ENCODE measurements around the gene CDKAL1. TPM values are rescaled to one million over a fixed set of nuclear protein-coding genes. Genes with fewer than 3 reads are reported as not detected.
A peak's percentile ranks its signal among the peaks of the same experiment; 100 is the strongest.
"Not testable (repeated sequence)": the region's sequence is repeated elsewhere in the genome, so short reads cannot be mapped to it uniquely, and the experiment has no call there.

CDKAL1 gene
- total RNA-seq, 1 experiment from 2014 or later, result 14.5 TPM

DNA sequence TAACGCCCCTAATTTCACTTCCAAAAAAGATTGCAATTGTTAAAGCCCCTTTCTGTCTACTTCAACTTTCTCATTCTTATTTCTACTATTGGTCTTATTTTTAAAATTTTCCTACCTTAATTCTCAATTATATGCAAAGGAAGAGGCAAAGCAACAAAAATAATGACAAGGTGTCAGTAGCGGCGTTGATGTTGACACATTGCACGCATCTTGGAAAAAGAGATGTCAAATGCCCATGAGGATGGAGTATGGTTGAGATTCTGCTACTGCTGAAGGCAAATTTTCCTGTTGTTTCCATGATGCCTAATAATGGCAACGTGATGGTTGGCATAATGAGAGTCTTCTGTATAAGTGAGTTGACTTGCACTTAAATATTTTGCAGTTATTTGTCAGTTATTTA is 258.9 kb downstream of the CDKAL1 start:
- no peak for DNase-seq (ENCODE audit: low spot score)

GRCh38 chr6:20797597-20797996 is 263.3 kb downstream of the CDKAL1 start:
- no peak for DNase-seq (ENCODE audit: low spot score)

DNA sequence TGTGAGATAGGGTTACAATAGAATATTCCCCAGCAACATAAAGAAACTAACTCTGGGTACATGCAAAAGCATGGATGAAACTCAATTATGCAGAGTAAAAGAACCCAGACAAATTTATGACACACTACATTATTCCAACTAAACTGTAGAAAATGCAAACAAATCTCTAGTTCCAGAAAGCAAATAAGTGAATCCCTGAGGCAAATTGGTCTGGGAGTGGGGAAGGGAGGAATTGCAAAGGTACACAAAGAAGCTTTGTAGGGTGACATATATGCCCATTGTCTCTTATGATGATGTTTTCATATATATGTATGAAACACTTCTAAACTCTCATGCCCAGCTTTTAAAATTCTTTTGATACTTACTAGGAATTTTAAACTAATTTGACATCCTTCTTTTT is 266.0 kb downstream of the CDKAL1 start:
- no peak for DNase-seq (ENCODE audit: low spot score)

DNA sequence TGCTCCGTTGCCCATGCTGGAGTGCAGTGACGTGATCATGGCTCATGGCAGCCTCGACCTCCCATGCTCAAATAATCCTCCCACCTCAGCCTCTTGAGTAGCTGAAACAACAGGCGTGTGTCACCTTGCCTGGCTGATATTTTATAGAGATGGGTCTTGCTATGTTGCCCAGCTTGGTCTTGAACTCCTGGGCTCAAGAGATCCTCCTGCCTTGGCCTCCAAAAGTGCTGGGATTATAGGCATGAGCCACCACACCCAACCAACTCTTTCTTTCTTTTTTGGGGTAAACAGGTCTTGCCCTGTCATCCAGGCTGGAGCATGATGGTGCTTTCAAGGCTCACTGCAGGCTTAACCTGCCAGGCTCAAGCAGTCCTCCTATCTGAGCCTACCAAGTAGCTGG is 266.4 kb downstream of the CDKAL1 start:
- DNase-seq (ENCODE audit: low spot score), result no peak

DNA sequence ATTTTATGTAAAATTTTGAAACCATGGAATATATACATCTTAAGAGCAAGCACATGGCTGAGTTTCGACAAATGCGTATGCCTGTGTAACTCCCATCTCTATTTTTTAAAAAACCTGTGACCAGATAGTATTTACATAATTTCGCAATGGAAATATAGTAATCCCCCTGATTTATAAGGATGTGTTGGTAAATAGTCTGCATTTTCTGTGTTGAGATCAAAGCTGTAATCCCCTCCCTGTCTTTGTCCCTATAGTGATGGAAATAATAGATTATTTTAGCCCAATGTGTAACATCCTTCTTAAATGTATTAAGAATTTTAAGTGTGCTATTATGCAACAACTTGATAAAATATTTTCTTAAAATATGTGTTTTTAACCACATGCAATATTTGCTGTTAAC is 267.3 kb downstream of the CDKAL1 start:
- DNase-seq (ENCODE audit: low spot score), result no peak

GRCh38 chr6:20802596-20802995 is 268.3 kb downstream of the CDKAL1 start:
- DNase-seq (ENCODE audit: low spot score), result no peak

- no peak for DNase-seq (ENCODE audit: low spot score)
These were observed 270.8 kb downstream of the CDKAL1 start for GRCh38 chr6:20805021-20805420.

GRCh38 chr6:20806669-20807068 is 272.4 kb downstream of the CDKAL1 start:
- no peak for DNase-seq (ENCODE audit: low spot score)

GRCh38 chr6:20808439-20808838 is 274.2 kb downstream of the CDKAL1 start:
- no peak for DNase-seq (ENCODE audit: low spot score)

DNA sequence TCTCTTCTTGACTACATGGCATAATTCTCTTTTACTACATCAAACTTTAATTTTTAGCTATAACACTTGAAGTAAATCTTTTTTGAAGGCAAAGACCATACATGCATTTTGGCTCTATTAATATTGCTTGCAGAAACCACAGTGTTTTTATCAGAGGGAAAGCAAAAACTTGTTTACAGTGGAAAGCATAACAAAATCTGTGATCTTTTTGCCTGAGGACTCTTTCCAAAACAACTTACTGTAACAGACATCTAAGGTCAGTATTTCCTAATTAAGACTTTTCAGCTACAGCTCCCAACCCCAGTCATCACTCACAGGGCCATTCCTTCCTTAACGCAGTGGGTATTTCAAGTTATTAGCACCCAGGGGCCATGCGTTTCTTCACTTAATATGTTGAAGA is 274.7 kb downstream of the CDKAL1 start:
- DNase-seq (ENCODE audit: low spot score), result no peak

GRCh38 chr6:20810727-20811108 is 276.5 kb downstream of the CDKAL1 start:
- DNase-seq (ENCODE audit: low spot score), result no peak

DNA sequence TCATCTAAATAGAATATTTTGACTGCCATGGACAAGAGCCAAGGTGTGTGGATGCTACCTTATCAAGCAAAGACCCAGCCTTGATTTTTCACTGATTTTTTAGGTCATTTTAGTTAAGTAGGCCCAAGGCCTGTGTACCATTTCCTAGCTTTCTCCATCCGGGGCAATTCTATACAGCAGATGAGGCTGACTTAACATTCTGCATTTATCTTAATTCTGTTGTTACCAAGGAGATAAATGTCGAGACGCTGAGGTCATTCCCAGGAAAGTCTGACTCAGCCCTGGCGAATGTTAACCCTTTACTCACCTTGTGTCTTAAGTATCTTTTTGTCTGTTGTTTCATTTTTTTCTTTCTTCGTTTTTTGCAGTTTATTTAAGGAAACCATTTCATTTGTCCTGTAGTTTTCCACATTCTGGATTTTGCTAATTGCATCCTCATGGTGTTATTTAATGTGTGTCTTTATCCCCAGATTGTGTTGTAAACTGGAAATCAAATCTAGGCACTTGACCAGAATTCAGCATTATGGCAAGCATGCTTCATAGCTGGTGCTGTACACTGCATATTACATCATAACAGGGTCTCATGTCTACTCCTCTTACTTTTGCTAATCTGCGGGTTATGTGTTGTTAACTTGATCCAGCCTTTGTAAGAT is 277.0 kb downstream of the CDKAL1 start:
- peak; percentile 94 for DNase-seq (ENCODE audit: low spot score)

DNA sequence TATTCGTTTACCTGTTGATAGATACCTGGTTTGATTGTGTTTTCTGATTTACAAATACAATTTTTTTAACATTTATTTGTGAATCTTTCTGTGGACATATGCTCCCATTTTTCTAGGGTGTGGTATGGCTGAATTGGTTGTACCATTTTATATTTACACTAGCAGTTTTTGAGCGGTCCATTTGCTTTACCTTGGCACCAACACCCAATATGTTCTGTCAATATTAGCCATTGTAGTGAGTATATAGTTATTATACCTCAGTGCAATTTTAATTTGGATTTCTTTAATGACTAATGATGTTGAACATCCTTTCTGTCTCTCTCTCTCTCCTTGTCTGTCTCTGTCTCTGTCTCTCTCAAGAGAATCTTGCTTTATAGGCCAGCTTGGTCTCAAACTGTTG is 278.5 kb downstream of the CDKAL1 start:
- DNase-seq (ENCODE audit: low spot score), result no peak

DNA sequence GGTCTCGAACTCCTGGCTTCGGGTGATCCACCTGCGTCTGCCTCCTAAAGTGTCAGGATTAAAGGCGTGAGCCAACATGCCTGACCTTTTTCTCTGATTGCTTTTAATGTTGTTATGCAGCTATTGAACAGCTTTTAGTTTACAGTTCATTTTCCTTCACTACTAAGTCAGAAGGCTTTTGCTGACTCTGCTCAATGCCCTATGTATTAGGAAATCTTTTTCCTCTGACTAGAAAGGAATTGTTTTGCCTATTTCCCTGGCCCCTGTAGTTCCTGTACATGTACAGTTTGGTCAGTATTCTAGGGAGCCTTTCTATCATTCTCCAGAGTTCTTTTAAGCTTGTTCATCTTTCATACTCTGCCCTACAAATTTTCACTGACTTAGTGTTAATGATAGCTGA is 280.2 kb downstream of the CDKAL1 start:
- DNase-seq (ENCODE audit: low spot score), result no peak

- DNase-seq (ENCODE audit: low spot score), result no peak
These were observed 281.9 kb downstream of the CDKAL1 start for GRCh38 chr6:20816126-20816525.

GRCh38 chr6:20817806-20818320 is 283.6 kb downstream of the CDKAL1 start:
- no peak for DNase-seq (ENCODE audit: low spot score)

- no peak for DNase-seq (ENCODE audit: low spot score)
These were observed 285.6 kb downstream of the CDKAL1 start for GRCh38 chr6:20819774-20820400.

DNA sequence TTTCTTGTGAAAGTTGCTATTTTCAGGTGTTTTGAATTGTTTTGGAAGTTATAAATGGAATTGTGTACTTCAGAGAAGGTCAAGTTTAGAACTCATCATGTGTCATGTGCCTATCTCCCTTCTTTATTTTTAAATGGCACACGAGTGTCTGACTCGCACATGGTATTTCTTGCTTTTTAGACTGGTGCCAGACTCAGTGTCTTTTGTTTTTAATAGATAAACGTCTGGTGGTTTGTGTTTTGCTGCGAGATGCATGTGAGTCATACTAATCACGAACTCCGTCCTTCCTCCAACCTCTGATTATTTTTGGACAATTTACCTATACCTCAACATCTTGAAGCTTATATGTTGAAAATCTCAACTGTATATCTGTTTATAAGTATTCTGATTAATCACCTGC is 292.1 kb downstream of the CDKAL1 start:
- peak; percentile 25 for DNase-seq (ENCODE audit: low spot score)

GRCh38 chr6:20827798-20828197 is 293.5 kb downstream of the CDKAL1 start:
- peak; percentile 43 for DNase-seq (ENCODE audit: low spot score)

- DNase-seq (ENCODE audit: low spot score), result no peak
These were observed 296.3 kb downstream of the CDKAL1 start for GRCh38 chr6:20830576-20830975.

DNA sequence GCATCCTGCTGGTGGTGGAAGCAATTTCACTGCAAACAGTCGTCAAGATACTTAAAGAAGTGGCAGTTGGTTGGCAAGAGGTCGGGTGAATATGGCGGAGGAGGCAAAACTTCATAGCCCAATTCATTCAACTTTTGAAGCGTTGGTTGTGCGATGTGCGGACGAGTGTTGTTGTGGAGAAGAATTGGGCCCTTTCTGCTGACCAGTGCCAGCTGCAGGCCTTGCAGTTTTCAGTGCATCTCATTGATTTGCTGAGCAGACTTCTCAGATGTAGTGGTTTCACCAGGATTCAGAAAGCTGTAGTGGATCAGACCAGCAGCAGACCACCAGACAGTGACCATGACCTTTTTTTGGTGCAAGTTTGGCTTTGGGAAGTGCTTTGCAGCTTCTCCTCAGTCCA is 297.0 kb downstream of the CDKAL1 start:
- not testable (repeated sequence) for DNase-seq (ENCODE audit: low spot score)

GRCh38 chr6:20833881-20834515 is 299.7 kb downstream of the CDKAL1 start:
- DNase-seq (ENCODE audit: low spot score), result no peak
